Fibroblast of the conjunctiva (primary cell): ENCODE measurements around the gene NLGN3.

Experiments used
- DNase-seq: peaks from one replicate; pipeline ENCODE4 v3.0.0-alpha.2; 2010; ENCODE audit warnings: low read depth

The NLGN3 gene

GRCh38 chrX:71144651-71145050, at the start of gene NLGN3:
Gene NLGN3, plus strand, starts transcription at chrX:71144841. Its CDS starts 2,909 bp downstream, at chrX:71147750.
- no peak for DNase-seq

- DNase-seq = no peak
Observed at GRCh38 chrX:71095033-71095432, 49.6 kb upstream of the NLGN3 start.

- DNase-seq = peak; percentile 73
Observed at GRCh38 chrX:71095555-71095980, 49.1 kb upstream of the NLGN3 start, which contains the start of gene FOXO4. Gene FOXO4, plus strand, starts transcription at chrX:71095851. Its CDS starts 678 bp downstream, at chrX:71096529.

GRCh38 chrX:71095981-71096759, 48.5 kb upstream of the NLGN3 start:
- no peak for DNase-seq

- no peak for DNase-seq
Observed at GRCh38 chrX:71096760-71097032, 47.9 kb upstream of the NLGN3 start.

- DNase-seq = no peak
Observed at GRCh38 chrX:71098302-71098701, 46.3 kb upstream of the NLGN3 start.

- DNase-seq = no peak
Observed at GRCh38 chrX:71098951-71099506, 45.6 kb upstream of the NLGN3 start.

GRCh38 chrX:71099736-71100135, 44.9 kb upstream of the NLGN3 start:
- no peak for DNase-seq

- no peak for DNase-seq
Observed at GRCh38 chrX:71100581-71101505, 43.8 kb upstream of the NLGN3 start.

- DNase-seq = no peak
Observed at GRCh38 chrX:71102292-71102691, 42.3 kb upstream of the NLGN3 start.

- no peak for DNase-seq
Observed at GRCh38 chrX:71103110-71103983, 41.3 kb upstream of the NLGN3 start.

- DNase-seq = no peak
Observed at GRCh38 chrX:71105628-71106027, 39.0 kb upstream of the NLGN3 start.

GRCh38 chrX:71106427-71106826, 38.2 kb upstream of the NLGN3 start, which contains the start of gene CXorf65:
Gene CXorf65, minus strand, starts transcription at chrX:71106740. Its CDS starts 184 bp downstream, at chrX:71106556.
- DNase-seq = no peak

- DNase-seq = no peak
Observed at GRCh38 chrX:71107245-71107644, 37.4 kb upstream of the NLGN3 start.

- DNase-seq = no peak
Observed at GRCh38 chrX:71107762-71108360, 36.8 kb upstream of the NLGN3 start.

GRCh38 chrX:71109051-71109450, 35.6 kb upstream of the NLGN3 start:
- DNase-seq = no peak

- no peak for DNase-seq
Observed at GRCh38 chrX:71111141-71111843, 33.3 kb upstream of the NLGN3 start, which contains the start of gene IL2RG. Gene IL2RG, minus strand, starts transcription at chrX:71111577. Its CDS starts 38 bp downstream, at chrX:71111539.

GRCh38 chrX:71111921-71112431, 32.7 kb upstream of the NLGN3 start:
- DNase-seq = no peak

- no peak for DNase-seq
Observed at GRCh38 chrX:71117358-71117757, 27.3 kb upstream of the NLGN3 start.
